Measurements from ENCODE around the gene MACROD2.
"Not testable (repeated sequence)": the region's sequence is repeated elsewhere in the genome, so short reads cannot be mapped to it uniquely, and the experiment has no call there.

Gene MACROD2

GRCh38 chr20:15122613-15123012 is 1127.3 kb downstream of the MACROD2 start:
- H3K4me3 ChIP-seq = no peak overlapping the region
- no peaks in the 10 kb centered on the region for H3K9me3 ChIP-seq
- DNase-seq (ENCODE audit: low spot score in 2 of 2) = no peak
- in situ Hi-C loops (cut with MboI; ENCODE audit: low sequenced_read_pairs) = no loop called here
- no peaks in the 10 kb centered on the region for H3K4me1 ChIP-seq
- H3K27me3 ChIP-seq (ENCODE audit: low read depth) = no peaks in the 10 kb centered on the region
- H3K36me3 ChIP-seq (replicated peaks) = no peaks in the 10 kb centered on the region

GRCh38 chr20:15131176-15131575 is 1135.9 kb downstream of the MACROD2 start:
- Histone ChIP-seq H3K9me3 (no peaks in the 10 kb centered on the region), H3K36me3 (replicated peaks) (no peaks in the 10 kb centered on the region), H3K4me1 (no peaks in the 10 kb centered on the region), H3K27me3 (ENCODE audit: low read depth) (no peaks in the 10 kb centered on the region), H3K4me3 (no peak overlapping the region)
- in situ Hi-C loops (cut with MboI; ENCODE audit: low sequenced_read_pairs) = no loop called here
- DNase-seq (ENCODE audit: low spot score in 2 of 2) = no peak

DNA sequence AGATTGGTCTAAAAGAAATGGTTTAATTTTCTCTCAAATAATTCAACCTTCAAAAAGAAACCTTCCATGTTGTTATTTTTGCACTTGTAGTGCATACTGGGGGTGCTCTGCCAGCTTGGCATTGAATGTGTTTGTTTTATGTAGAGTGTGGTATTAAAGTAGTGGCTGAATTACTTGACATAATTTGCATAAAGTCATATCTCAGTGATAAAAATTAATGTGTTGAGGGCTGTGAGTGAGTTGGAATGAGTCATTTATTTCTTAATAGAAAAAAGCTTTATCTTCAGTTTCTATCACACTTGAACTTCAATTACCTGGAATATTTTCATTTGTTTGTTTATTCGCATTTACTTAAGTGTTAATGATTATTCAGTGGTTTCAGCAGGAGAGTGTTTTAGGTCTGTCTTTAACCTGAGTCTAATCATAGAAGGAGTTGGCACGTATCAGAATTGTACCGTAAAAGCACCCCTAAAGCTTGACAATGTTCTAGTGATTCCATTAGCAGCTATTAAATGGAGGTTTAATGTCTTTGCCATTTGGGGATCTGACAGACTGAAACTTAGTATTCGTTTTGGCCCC is 1143.3 kb downstream of the MACROD2 start:
- H3K36me3 ChIP-seq (replicated peaks) = no peaks in the 10 kb centered on the region
- H3K27me3 ChIP-seq (ENCODE audit: low read depth) = no peaks in the 10 kb centered on the region
- in situ Hi-C loops (cut with MboI; ENCODE audit: low sequenced_read_pairs) = no loop called here
- no peak for DNase-seq (ENCODE audit: low spot score in 2 of 2)
- no peaks in the 10 kb centered on the region for H3K4me1 ChIP-seq
- no peaks in the 10 kb centered on the region for H3K9me3 ChIP-seq
- no peak overlapping the region for H3K4me3 ChIP-seq

DNA sequence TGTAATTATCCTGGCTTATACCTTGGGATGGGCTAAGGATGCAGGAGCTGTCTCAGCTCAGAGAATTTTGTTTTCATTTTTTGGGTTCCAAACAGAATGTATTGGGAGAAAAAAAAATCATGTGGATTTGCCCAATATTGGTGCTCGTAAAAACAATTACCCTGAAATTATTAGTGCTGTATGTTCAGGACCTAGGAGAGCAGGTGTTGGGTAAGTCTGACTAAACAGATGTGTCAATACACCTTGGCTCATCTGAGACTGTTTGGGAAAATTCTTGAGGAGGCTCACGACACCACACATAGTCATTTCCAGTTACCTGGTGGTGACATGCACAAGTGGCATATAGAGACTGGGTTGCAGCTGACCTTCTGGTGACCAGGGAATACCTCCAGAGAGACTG is 1144.2 kb downstream of the MACROD2 start:
- DNase-seq (ENCODE audit: low spot score in 2 of 2) = no peak
- no peaks in the 10 kb centered on the region for H3K27me3 ChIP-seq (ENCODE audit: low read depth)
- no peaks in the 10 kb centered on the region for H3K4me1 ChIP-seq
- H3K36me3 ChIP-seq (replicated peaks) = no peaks in the 10 kb centered on the region
- H3K4me3 ChIP-seq = no peak overlapping the region
- H3K9me3 ChIP-seq = no peaks in the 10 kb centered on the region
- in situ Hi-C loops (cut with MboI; ENCODE audit: low sequenced_read_pairs) = no loop called here

- Histone ChIP-seq H3K27me3 (ENCODE audit: low read depth) (no peaks in the 10 kb centered on the region), H3K4me1 (no peaks in the 10 kb centered on the region), H3K36me3 (replicated peaks) (no peaks in the 10 kb centered on the region), H3K4me3 (no peak overlapping the region), H3K9me3 (no peaks in the 10 kb centered on the region)
- in situ Hi-C loops (cut with MboI; ENCODE audit: low sequenced_read_pairs) = no loop called here
- no peak for DNase-seq (ENCODE audit: low spot score in 2 of 2)
Observed at GRCh38 chr20:15140286-15140685, 1145.0 kb downstream of the MACROD2 start.

DNA sequence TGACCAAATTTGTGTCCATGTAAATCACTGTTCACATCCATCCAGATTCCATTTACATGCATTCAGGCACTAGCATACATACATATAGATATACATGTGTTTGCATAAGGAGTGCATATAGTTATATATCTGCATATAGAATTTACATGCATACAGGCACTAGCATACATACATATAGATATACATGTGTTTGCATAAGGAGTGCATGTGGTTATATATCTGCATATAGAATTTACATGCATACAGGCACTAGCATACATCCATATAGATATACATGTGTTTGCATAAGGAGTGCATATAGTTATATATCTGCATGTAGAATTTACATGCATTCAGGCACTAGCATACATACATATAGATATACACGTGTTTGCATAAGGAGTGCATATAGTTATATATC is 1145.6 kb downstream of the MACROD2 start:
- in situ Hi-C loops (cut with MboI; ENCODE audit: low sequenced_read_pairs); H3K9me3 ChIP-seq: not testable (repeated sequence)

DNA sequence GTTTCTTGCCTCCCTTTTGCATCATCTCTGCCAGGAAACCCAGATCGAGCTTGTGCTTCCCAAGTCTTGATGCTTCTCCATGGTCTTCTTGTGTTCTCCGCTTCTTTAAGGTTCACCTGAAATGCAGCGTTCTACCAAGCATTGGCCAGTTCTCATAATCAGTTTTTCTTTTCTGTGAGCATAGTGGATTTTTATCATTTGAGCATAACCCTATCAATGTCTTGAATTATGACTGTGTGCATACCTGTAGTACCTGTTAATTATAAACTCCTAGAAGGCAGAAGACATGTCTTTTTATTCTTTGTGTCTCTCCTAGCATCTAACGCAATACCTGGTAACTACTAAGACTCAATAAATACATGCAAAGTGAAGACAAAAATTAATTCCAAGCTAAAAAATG is 1146.5 kb downstream of the MACROD2 start:
- in situ Hi-C loops (cut with MboI; ENCODE audit: low sequenced_read_pairs) = no loop called here
- Histone ChIP-seq H3K4me1 (no peaks in the 10 kb centered on the region), H3K36me3 (replicated peaks) (no peaks in the 10 kb centered on the region), H3K4me3 (no peak overlapping the region), H3K27me3 (ENCODE audit: low read depth) (no peaks in the 10 kb centered on the region), H3K9me3 (no peaks in the 10 kb centered on the region)
- no peak for DNase-seq (ENCODE audit: low spot score in 2 of 2)

More for the DNA sequence above, 1145.6 kb downstream of the MACROD2 start:
- H3K4me1 ChIP-seq; H3K27me3 ChIP-seq (ENCODE audit: low read depth); H3K36me3 ChIP-seq (replicated peaks); H3K4me3 ChIP-seq; DNase-seq (ENCODE audit: low spot score in 2 of 2): not testable (repeated sequence)

DNA sequence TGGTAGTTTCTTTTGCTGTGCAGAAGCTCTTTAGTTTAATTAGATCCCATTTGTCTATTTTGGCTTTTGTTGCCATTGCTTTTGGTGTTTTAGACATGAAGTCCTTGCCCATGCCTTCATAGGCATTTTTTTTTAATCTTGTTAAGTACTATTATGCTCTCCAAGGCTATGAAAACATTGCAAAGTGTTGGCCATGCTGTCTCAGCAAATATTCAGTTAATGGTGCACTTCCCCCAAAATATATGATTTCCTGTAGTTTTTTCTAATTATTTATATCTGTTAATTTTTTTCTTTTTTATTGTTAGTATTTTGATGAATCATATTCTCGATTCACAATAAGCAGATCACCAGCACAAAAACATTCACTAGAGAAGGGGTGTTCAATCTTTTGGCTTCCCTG is 1148.2 kb downstream of the MACROD2 start:
- in situ Hi-C loops (cut with MboI; ENCODE audit: low sequenced_read_pairs) = no loop called here
- Histone ChIP-seq H3K9me3 (no peaks in the 10 kb centered on the region), H3K4me1 (no peaks in the 10 kb centered on the region), H3K36me3 (replicated peaks) (no peaks in the 10 kb centered on the region), H3K27me3 (ENCODE audit: low read depth) (no peaks in the 10 kb centered on the region), H3K4me3 (no peak overlapping the region)
- DNase-seq (ENCODE audit: low spot score in 2 of 2) = no peak

DNA sequence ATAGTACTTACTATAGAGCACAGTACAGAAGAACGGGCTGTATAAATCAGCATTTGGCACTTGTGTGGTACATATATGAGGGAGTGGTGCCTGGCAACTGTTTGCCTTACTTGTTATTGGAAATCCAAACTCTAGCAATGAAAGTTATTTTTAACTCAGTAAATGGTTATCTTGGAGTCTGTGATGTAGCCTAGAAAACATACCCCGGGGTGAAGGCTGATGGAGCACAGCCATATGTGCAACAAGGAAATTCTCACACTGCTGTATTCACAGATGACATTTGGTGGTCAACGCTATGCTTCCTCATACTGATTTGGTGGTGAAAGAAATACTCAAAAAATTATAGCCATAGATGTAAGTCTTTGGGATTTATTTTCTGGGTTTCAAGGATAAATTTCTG is 1149.6 kb downstream of the MACROD2 start:
- H3K36me3 ChIP-seq (replicated peaks) = no peaks in the 10 kb centered on the region
- in situ Hi-C loops (cut with MboI; ENCODE audit: low sequenced_read_pairs) = no loop called here
- DNase-seq (ENCODE audit: low spot score in 2 of 2) = no peak
- H3K4me1 ChIP-seq = no peaks in the 10 kb centered on the region
- no peaks in the 10 kb centered on the region for H3K9me3 ChIP-seq
- no peak overlapping the region for H3K4me3 ChIP-seq
- no peaks in the 10 kb centered on the region for H3K27me3 ChIP-seq (ENCODE audit: low read depth)

DNA sequence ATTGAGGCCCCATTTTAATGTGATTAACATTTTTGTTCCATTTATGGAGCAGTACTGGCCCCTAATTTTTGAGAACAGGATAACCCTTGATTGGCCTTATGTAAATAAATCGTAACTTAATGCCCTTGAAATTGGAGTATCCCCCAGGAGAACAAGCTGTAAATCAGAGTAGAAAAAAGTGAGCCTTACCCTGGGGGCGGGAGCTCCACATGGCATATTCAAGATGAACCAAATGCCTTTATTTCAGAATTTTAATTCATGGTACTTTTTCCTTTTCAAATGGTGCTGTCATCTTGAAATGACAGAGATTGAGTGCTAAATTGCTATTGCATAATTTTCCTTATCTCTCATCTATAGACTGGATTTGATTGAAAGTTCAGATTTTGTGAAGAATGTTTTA is 1151.6 kb downstream of the MACROD2 start:
- no peaks in the 10 kb centered on the region for H3K4me1 ChIP-seq
- in situ Hi-C loops (cut with MboI; ENCODE audit: low sequenced_read_pairs) = no loop called here

DNA sequence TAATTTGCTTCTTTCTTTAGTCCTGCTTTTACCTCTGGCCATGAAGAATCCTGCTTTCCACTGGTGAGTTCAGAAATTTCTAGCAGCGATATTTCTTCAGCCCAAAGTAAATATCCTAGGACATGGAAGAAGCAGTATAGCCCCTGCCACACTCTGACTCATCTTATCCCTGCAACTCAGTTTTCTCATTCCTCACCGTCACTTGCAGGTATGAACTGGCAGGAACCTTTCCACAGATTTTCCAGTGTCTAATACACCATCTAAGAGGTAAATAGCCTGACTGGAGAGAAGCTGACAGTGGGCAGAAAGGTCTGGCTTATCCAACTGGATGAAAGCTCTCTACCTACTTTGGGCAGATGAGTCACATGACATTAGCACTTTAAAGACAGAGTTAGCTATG is 1158.8 kb downstream of the MACROD2 start:
- Histone ChIP-seq H3K9me3 (no peaks in the 10 kb centered on the region), H3K4me3 (no peak overlapping the region), H3K4me1 (no peaks in the 10 kb centered on the region), H3K27me3 (ENCODE audit: low read depth) (no peaks in the 10 kb centered on the region), H3K36me3 (replicated peaks) (no peaks in the 10 kb centered on the region)
- in situ Hi-C loops (cut with MboI; ENCODE audit: low sequenced_read_pairs) = no loop called here
- no peak for DNase-seq (ENCODE audit: low spot score in 2 of 2)

More for the DNA sequence above, 1151.6 kb downstream of the MACROD2 start:
- Histone ChIP-seq H3K27me3 (ENCODE audit: low read depth) (no peaks in the 10 kb centered on the region), H3K36me3 (replicated peaks) (no peaks in the 10 kb centered on the region), H3K9me3 (no peaks in the 10 kb centered on the region), H3K4me3 (no peak overlapping the region)
- DNase-seq (ENCODE audit: low spot score in 2 of 2) = no peak

- no peak for DNase-seq (ENCODE audit: low spot score in 2 of 2)
- Histone ChIP-seq H3K36me3 (replicated peaks) (no peaks in the 10 kb centered on the region), H3K9me3 (no peaks in the 10 kb centered on the region), H3K27me3 (ENCODE audit: low read depth) (no peaks in the 10 kb centered on the region), H3K4me3 (no peak overlapping the region), H3K4me1 (no peaks in the 10 kb centered on the region)
- in situ Hi-C loops (cut with MboI; ENCODE audit: low sequenced_read_pairs) = no loop called here
Observed at GRCh38 chr20:15155848-15156401, 1160.6 kb downstream of the MACROD2 start.

- in situ Hi-C loops (cut with MboI; ENCODE audit: low sequenced_read_pairs) = no loop called here
- Histone ChIP-seq H3K36me3 (replicated peaks) (no peaks in the 10 kb centered on the region), H3K4me3 (no peak overlapping the region), H3K27me3 (ENCODE audit: low read depth) (no peaks in the 10 kb centered on the region), H3K4me1 (no peaks in the 10 kb centered on the region), H3K9me3 (no peaks in the 10 kb centered on the region)
- no peak for DNase-seq (ENCODE audit: low spot score in 2 of 2)
Observed at GRCh38 chr20:15158533-15158932, 1163.2 kb downstream of the MACROD2 start.

GRCh38 chr20:15162079-15162647 is 1166.8 kb downstream of the MACROD2 start:
- no peaks in the 10 kb centered on the region for H3K36me3 ChIP-seq (replicated peaks)
- H3K4me1 ChIP-seq = no peaks in the 10 kb centered on the region
- DNase-seq (ENCODE audit: low spot score in 2 of 2) = no peak
- H3K27me3 ChIP-seq (ENCODE audit: low read depth) = no peaks in the 10 kb centered on the region
- no peaks in the 10 kb centered on the region for H3K9me3 ChIP-seq
- no peak overlapping the region for H3K4me3 ChIP-seq
- in situ Hi-C loops (cut with MboI; ENCODE audit: low sequenced_read_pairs) = no loop called here

DNA sequence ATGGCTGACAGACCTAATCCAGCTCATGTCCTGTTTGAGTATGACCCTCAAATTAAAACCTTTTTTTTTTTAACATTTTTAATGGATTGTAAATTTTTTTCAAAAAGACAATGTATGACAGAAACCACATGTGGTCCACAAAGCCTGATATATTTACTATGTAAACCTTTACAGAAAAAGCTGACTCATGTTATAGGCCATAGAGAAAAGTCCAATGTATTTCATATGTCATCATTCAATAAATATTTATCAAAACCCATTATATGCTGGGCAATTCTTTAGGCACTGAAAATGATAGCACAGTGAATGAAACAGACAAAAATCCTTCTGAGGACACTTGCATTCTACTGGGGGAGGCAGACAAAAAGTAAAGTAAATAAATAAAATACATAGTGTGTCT is 1168.3 kb downstream of the MACROD2 start:
- Histone ChIP-seq H3K27me3 (ENCODE audit: low read depth) (no peaks in the 10 kb centered on the region), H3K4me3 (no peak overlapping the region), H3K4me1 (no peaks in the 10 kb centered on the region), H3K36me3 (replicated peaks) (no peaks in the 10 kb centered on the region), H3K9me3 (no peaks in the 10 kb centered on the region)
- in situ Hi-C loops (cut with MboI; ENCODE audit: low sequenced_read_pairs) = no loop called here
- DNase-seq (ENCODE audit: low spot score in 2 of 2) = no peak

Measured in HAP-1 (cell line).